Omental fat pad (tissue), 4 donors: ENCODE results near the gene INPP5F. TPM values are rescaled to one million over a fixed set of nuclear protein-coding genes. Genes with fewer than 3 reads are reported as not detected.
"Not testable (repeated sequence)": the region's sequence is repeated elsewhere in the genome, so short reads cannot be mapped to it uniquely, and the experiment has no call there.

Experiments used
- ATAC-seq: fragments of 150-250 bp; one replicate; pipeline ENCODE4 v1.9.1; 2016; ENCODE audit warnings: mild to moderate bottlenecking, moderate library complexity; ENCODE audit not compliant: low FRiP score
- DNase-seq: peaks from one replicate; pipeline ENCODE4 v3.0.0-alpha.2; 2019; ENCODE audit warnings: low spot score
- CTCF ChIP-seq, 3 donors: fragments of 450-650 bp; IDR thresholded peaks; one replicate each; pipeline ENCODE4 v1.5.1; 2016 to 2017; ENCODE audit warnings: antibody characterized with exemption in 3 of 3, mild to moderate bottlenecking in 3 of 3, moderate library complexity in 2 of 3
- total RNA-seq, 4 donors: library from RNA; depleted of rRNA; stranded (reverse); fragments of >200 nt; gene quantifications; one replicate each; pipeline ENCODE4 v1.1.0, GENCODE V29; 2016

The INPP5F gene
- total RNA-seq, 4 donors from 2014 or later, result 7.8 to 19.8 (median 12.3) TPM

- TF ChIP-seq CTCF (IDR thresholded peaks at IDR 0.05), result no peak
- ATAC-seq, result no peak
- DNase-seq, result no peak
Measured at GRCh38 chr10:119860866-119861607, 135.2 kb downstream of the INPP5F start.

GRCh38 chr10:119862524-119862923, 136.7 kb downstream of the INPP5F start:
- no peak for ATAC-seq
- no peak for DNase-seq
- no peak for TF ChIP-seq CTCF (IDR thresholded peaks at IDR 0.05)

- no peak for DNase-seq
- ATAC-seq, result no peak
- TF ChIP-seq CTCF (IDR thresholded peaks at IDR 0.05), result no peak
Measured at GRCh38 chr10:119863951-119864565, 138.2 kb downstream of the INPP5F start.

- DNase-seq (no peak), ATAC-seq (no peak)
- no peak for TF ChIP-seq CTCF (IDR thresholded peaks at IDR 0.05)
Measured at GRCh38 chr10:119865699-119866240, 139.9 kb downstream of the INPP5F start.

GRCh38 chr10:119867317-119867716, 141.5 kb downstream of the INPP5F start:
- DNase-seq (no peak), ATAC-seq (no peak)
- no peak for TF ChIP-seq CTCF (IDR thresholded peaks at IDR 0.05)

GRCh38 chr10:119869398-119869797, 143.5 kb downstream of the INPP5F start:
- not testable (repeated sequence) for ATAC-seq, DNase-seq

GRCh38 chr10:119871881-119872609, 146.2 kb downstream of the INPP5F start:
- no peak for TF ChIP-seq CTCF (IDR thresholded peaks at IDR 0.05)
- no peak for DNase-seq
- peak; percentile 46 for ATAC-seq
